HEK293T (cell line): ENCODE results near the gene ACSF3.
"Not testable (repeated sequence)": the region's sequence is repeated elsewhere in the genome, so short reads cannot be mapped to it uniquely, and the experiment has no call there.

Experiments
- CTCF ChIA-PET: fragments of 350-600 bp; formaldehyde crosslinking; extraction: SDS; loops from one replicate; lab custom pipeline; 2021; ENCODE audit warnings: antibody characterized with exemption, inconsistent platforms; lab: Yijun Ruan, JAX
- POLR2A ChIA-PET: fragments of 350-600 bp; formaldehyde crosslinking; extraction: SDS; loops from one replicate; lab custom pipeline; 2020; ENCODE audit warnings: antibody characterized with exemption, inconsistent platforms; lab: Yijun Ruan, JAX
- DNase-seq: peaks from one replicate; pipeline ENCODE4 v3.0.0; 2012; ENCODE audit warnings: mixed read lengths; ENCODE audit errors: extremely low spot score
- ARNT ChIP-seq: fragments of 450-650 bp; IDR thresholded peaks from 2 replicates; pipeline ENCODE4 v1.6.1; 2017; ENCODE audit warnings: mild to moderate bottlenecking
- BHLHE40 ChIP-seq: fragments of 450-650 bp; IDR thresholded peaks from 2 replicates; pipeline ENCODE4 v1.6.1; 2016; ENCODE audit warnings: mild to moderate bottlenecking, moderate library complexity, borderline replicate concordance
- CTBP1 ChIP-seq: fragments of 450-650 bp; IDR thresholded peaks from 2 replicates; pipeline ENCODE4 v1.6.1; 2016; ENCODE audit warnings: borderline replicate concordance
- ELF4 ChIP-seq: fragments of 450-650 bp; IDR thresholded peaks from 2 replicates; pipeline ENCODE4 v1.6.1; 2017; ENCODE audit warnings: antibody characterized with exemption
- FOXA1 ChIP-seq: fragments of 450-650 bp; IDR thresholded peaks from 2 replicates; pipeline ENCODE4 v1.6.1; 2016; ENCODE audit warnings: mild to moderate bottlenecking
- FOXK2 ChIP-seq: fragments of 450-650 bp; IDR thresholded peaks from 2 replicates; pipeline ENCODE4 v1.6.1; 2016; ENCODE audit warnings: mild to moderate bottlenecking
- FOXM1 ChIP-seq: fragments of 450-650 bp; IDR thresholded peaks from 2 replicates; pipeline ENCODE4 v1.6.1; 2017; ENCODE audit warnings: mild to moderate bottlenecking, borderline replicate concordance
- HDGF ChIP-seq: fragments of 450-650 bp; IDR thresholded peaks from 2 replicates; pipeline ENCODE4 v1.6.1; 2017; ENCODE audit warnings: antibody characterized with exemption, borderline replicate concordance
- L3MBTL2 ChIP-seq: fragments of 450-650 bp; conservative IDR thresholded peaks from 2 replicates; pipeline ENCODE4 v1.6.1; 2016; ENCODE audit warnings: mild to moderate bottlenecking
- LEF1 ChIP-seq: fragments of 450-650 bp; IDR thresholded peaks from 2 replicates; pipeline ENCODE4 v1.6.1; 2017; ENCODE audit warnings: mild to moderate bottlenecking, borderline replicate concordance
- NFRKB ChIP-seq: fragments of 450-650 bp; IDR thresholded peaks from 2 replicates; pipeline ENCODE4 v1.6.1; 2016; ENCODE audit warnings: mild to moderate bottlenecking, moderate library complexity
- SP1 ChIP-seq: fragments of 450-650 bp; IDR thresholded peaks from 2 replicates; pipeline ENCODE4 v1.6.1; 2017
- SUZ12 ChIP-seq: fragments of 450-650 bp; IDR thresholded peaks from 2 replicates; pipeline ENCODE4 v1.6.1; 2016; ENCODE audit warnings: mild to moderate bottlenecking
- TARDBP ChIP-seq: fragments of 450-650 bp; IDR thresholded peaks from 2 replicates; pipeline ENCODE4 v1.6.1; 2016
- ZNF384 ChIP-seq: fragments of 450-650 bp; IDR thresholded peaks from 2 replicates; pipeline ENCODE4 v1.6.1; 2016
- TF ChIP-seq, protein P1 (sequence below): fragments of 450-650 bp; IDR thresholded peaks from 2 replicates; pipeline ENCODE4 v1.6.1; 2016

Gene ACSF3

GRCh38 chr16:89090669-89091426 is 2.8 kb upstream of the ACSF3 start:
- DNase-seq = no peak
- TF ChIP-seq LEF1 = no peak
- ChIA-PET POLR2A (no interaction called here), CTCF (no interaction called here)

GRCh38 chr16:89092013-89092412 is 1.6 kb upstream of the ACSF3 start:
- POLR2A ChIA-PET = no interaction called here

DNA sequence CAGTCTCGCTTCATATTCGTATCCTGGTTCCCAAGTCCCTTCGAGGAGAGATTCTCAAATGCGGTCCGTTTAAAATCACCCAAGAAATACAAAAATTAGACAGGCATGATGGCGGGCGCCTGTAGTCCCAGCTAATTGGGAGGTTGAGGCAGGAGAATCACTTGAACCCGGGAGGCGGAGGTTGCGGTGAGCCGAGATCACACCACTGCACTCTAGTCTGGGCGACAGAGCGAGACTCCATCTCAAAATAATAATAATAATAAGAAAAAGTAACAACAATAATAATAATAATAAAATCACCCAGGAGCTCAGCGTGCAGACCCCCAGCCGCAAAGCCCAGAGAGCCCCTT is 425 bp upstream of the ACSF3 start:
- POLR2A ChIA-PET = interaction anchor here (0.6 to 1.6 kb wide), 6 partner anchors 8 to 154 kb away, joined by 3 to 7 read pairs (median 4); partner anchors contain the start of gene ZNF778
- DNase-seq, CTCF ChIA-PET: not testable (repeated sequence)

More at GRCh38 chr16:89092013-89092412, 1.6 kb upstream of the ACSF3 start:
- DNase-seq = no peak
- TF ChIP-seq TARDBP = no peak
- TF ChIP-seq L3MBTL2 = no peak
- no peak for TF ChIP-seq FOXA1
- TF ChIP-seq FOXK2 = no peak
- no peak for TF ChIP-seq CTBP1
- TF ChIP-seq SP1 = no peak
- no peak for TF ChIP-seq NFRKB
- TF ChIP-seq FOXM1 = no peak
- TF ChIP-seq, protein P1, sequence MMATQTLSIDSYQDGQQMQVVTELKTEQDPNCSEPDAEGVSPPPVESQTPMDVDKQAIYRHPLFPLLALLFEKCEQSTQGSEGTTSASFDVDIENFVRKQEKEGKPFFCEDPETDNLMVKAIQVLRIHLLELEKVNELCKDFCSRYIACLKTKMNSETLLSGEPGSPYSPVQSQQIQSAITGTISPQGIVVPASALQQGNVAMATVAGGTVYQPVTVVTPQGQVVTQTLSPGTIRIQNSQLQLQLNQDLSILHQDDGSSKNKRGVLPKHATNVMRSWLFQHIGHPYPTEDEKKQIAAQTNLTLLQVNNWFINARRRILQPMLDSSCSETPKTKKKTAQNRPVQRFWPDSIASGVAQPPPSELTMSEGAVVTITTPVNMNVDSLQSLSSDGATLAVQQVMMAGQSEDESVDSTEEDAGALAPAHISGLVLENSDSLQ = no peak
- TF ChIP-seq ELF4 = no peak
- no peak for TF ChIP-seq BHLHE40
- TF ChIP-seq LEF1 = no peak
- TF ChIP-seq HDGF = no peak
- TF ChIP-seq SUZ12 = no peak
- no peak for TF ChIP-seq ZNF384
- TF ChIP-seq ARNT = no peak
- CTCF ChIA-PET = no interaction called here

DNA sequence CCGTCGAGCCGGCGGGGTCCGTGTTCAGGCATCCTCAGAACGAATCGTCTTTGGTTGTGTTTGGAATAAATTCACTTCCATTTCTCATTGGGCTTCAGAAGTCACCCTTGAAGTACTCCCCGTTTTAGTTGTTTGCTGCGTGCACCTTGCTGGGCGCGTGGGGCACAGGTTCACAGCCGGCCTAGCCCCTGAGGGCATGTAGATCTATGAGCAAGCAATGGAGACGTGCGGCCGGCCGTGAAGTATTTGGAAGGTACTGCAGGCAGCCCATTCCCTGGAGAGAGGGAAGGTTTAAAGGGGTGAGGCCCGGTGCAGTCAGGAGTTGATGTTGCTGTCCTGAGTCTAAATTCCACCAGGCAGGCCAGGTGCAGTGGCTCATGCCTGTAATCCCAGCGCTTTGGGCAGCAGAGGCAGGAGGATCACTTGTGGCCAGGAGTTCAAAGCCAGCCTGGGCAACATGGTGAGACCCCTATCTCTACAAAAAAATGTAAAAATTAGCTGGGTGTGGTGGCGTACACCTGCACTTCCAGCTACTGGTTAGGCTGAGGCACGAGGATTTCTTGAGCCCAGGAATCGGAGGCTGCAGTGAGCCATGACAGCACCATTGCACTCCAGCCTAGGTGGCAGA is 714 bp downstream of the ACSF3 start:
- ChIA-PET CTCF (interaction anchor here (0.6 kb wide), 1 partner anchor 414 kb away, joined by 3 read pairs; no protein-coding TSS in a partner anchor), POLR2A (interaction anchor here (1.0 to 1.3 kb wide), 2 partner anchors 17 to 153 kb away, joined by 3 to 4 read pairs; no protein-coding TSS in a partner anchor)
- DNase-seq = peak; percentile 29
- no peak for TF ChIP-seq FOXK2
- no peak for TF ChIP-seq BHLHE40
- no peak for TF ChIP-seq ARNT
- TF ChIP-seq FOXA1 = no peak
- TF ChIP-seq, protein P1 = no peak
- no peak for TF ChIP-seq NFRKB
- TF ChIP-seq HDGF = no peak

GRCh38 chr16:89094880-89095258 is 1.2 kb downstream of the ACSF3 start:
- CTCF ChIA-PET = no interaction called here
- no peak for DNase-seq
- TF ChIP-seq FOXM1 (no peak), HDGF (no peak), L3MBTL2 (no peak), TARDBP (no peak), SUZ12 (no peak), BHLHE40 (no peak), NFRKB (no peak), CTBP1 (no peak), ELF4 (no peak), ZNF384 (no peak), LEF1 (no peak), ARNT (no peak), FOXK2 (no peak), SP1 (no peak), FOXA1 (no peak)
- TF ChIP-seq, protein P1 = no peak
- POLR2A ChIA-PET = no interaction called here

DNA sequence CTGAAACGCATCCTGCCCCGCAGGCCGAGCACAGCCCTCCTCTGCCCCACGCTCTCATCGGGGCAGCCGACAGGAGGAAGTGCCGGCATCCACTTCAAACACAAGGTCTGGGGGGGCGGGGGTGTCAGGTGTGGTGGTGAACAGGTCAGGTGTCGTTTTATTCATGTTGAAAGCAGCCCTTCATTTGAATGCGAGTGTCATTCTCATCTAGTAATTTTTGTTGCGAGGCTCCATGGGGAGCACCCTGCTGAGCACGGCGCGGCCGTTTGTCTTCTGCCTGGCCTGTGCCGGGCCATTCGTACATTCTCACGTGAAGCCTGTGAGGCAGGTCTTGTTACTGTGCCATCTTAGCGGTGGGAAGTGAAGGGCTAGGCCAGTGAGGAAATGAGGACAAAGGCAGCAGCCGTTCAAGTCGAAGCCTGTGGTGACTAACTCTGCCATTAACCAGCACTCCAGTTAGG is 1.9 kb downstream of the ACSF3 start:
- CTCF ChIA-PET = no interaction called here
- POLR2A ChIA-PET = interaction anchor here (1.6 kb wide), 1 partner anchor 285 kb away, joined by 3 read pairs; no protein-coding TSS in a partner anchor
- TF ChIP-seq FOXK2 (no peak), ELF4 (no peak), SP1 (no peak), ZNF384 (no peak), ARNT (no peak), NFRKB (no peak), CTBP1 (no peak), FOXM1 (no peak), SUZ12 (no peak), TARDBP (no peak), LEF1 (no peak), FOXA1 (no peak), BHLHE40 (no peak), L3MBTL2 (no peak), HDGF (no peak)
- TF ChIP-seq, protein P1 = no peak
- no peak for DNase-seq
